Measurements from ENCODE around the gene UBD.

The UBD gene

GRCh38 chr6:29553268-29554057 is 6.1 kb downstream of the UBD start (continued):
- TF ChIP-seq ZNF148 (tag by site-specific recombination; IDR thresholded peaks at IDR 0.05; ENCODE audit: borderline replicate concordance) (no peak), ZBTB8A (tag by site-specific recombination; IDR thresholded peaks at IDR 0.05) (no peak), ZNF830 (tag by site-specific recombination; IDR thresholded peaks at IDR 0.05; ENCODE audit: low read depth) (no peak), ZBTB21 (tag by site-specific recombination; IDR thresholded peaks at IDR 0.05) (no peak), ZBTB17 (tag by site-specific recombination; IDR thresholded peaks at IDR 0.05) (peak; percentile 98), ZNF510 (tag by site-specific recombination; IDR thresholded peaks at IDR 0.05; ENCODE audit: insufficient replicate concordance) (no peak), ZNF777 (tag by site-specific recombination; IDR thresholded peaks at IDR 0.05; ENCODE audit: borderline replicate concordance) (peak; percentile 61), IKZF3 (tag by site-specific recombination; IDR thresholded peaks at IDR 0.05) (no peak), ZBTB44 (tag by site-specific recombination; IDR thresholded peaks at IDR 0.05) (no peak), ZNF629 (tag by site-specific recombination; IDR thresholded peaks at IDR 0.05) (no peak), ZNF24 (tag by site-specific recombination; IDR thresholded peaks at IDR 0.05) (no peak), PRDM10 (tag by site-specific recombination; IDR thresholded peaks at IDR 0.05) (0 out of 2 replicates have a peak, but pooled peaks have one; percentile 19), ZNF621 (tag by site-specific recombination; IDR thresholded peaks at IDR 0.05) (no peak), ZNF214 (tag by site-specific recombination; IDR thresholded peaks at IDR 0.05; ENCODE audit: borderline replicate concordance) (no peak), YY2 (tag by site-specific recombination; IDR thresholded peaks at IDR 0.05) (no peak), ZNF837 (tag by site-specific recombination; IDR thresholded peaks at IDR 0.05) (no peak), ATF2 (tag by site-specific recombination; IDR thresholded peaks at IDR 0.05; ENCODE audit: low read depth) (no peak), SP3 (tag by site-specific recombination; IDR thresholded peaks at IDR 0.05) (no peak), PBX3 (CRISPR knock-in tag; IDR thresholded peaks at IDR 0.05) (no peak), SP7 (tag by site-specific recombination; IDR thresholded peaks at IDR 0.05) (no peak; the same call in 1 of the 2 replicates), ZNF747 (tag by site-specific recombination; IDR thresholded peaks at IDR 0.05) (no peak), ZNF391 (tag by site-specific recombination; IDR thresholded peaks at IDR 0.05; ENCODE audit: borderline replicate concordance, low read depth) (no peak), ZNF707 (tag by site-specific recombination; IDR thresholded peaks at IDR 0.05) (no peak), CTCF (tag by site-specific recombination; IDR thresholded peaks at IDR 0.05) (peak; percentile 95), ZNF423 (tag by site-specific recombination; IDR thresholded peaks at IDR 0.05) (no peak), ZNF560 (tag by site-specific recombination; IDR thresholded peaks at IDR 0.05; ENCODE audit: borderline replicate concordance) (no peak), GLI4 (tag by site-specific recombination; IDR thresholded peaks at IDR 0.05) (no peak)

All from HEK293 (cell line).